Measurements from ENCODE around the gene ARHGAP6. TPM values are rescaled to one million over a fixed set of nuclear protein-coding genes. Genes with fewer than 3 reads are reported as not detected.
"Not testable (repeated sequence)": the region's sequence is repeated elsewhere in the genome, so short reads cannot be mapped to it uniquely, and the experiment has no call there.

Gene ARHGAP6
- total RNA-seq, 1 experiment from 2014 or later = 0.21 TPM

GRCh38 chrX:11374570-11374969 is 291.1 kb downstream of the ARHGAP6 start:
- DNase-seq (ENCODE audit: low read depth, low spot score) = no peak

GRCh38 chrX:11371106-11371505 is 294.6 kb downstream of the ARHGAP6 start:
- no peak for DNase-seq (ENCODE audit: low read depth, low spot score)
- in situ Hi-C loops (cut with HindIII; ENCODE audit: low pct_unique_long_range_greater_than_20kb, low sequenced_read_pairs) = no loop called here

More at GRCh38 chrX:11374570-11374969, 291.1 kb downstream of the ARHGAP6 start:
- in situ Hi-C loops (cut with HindIII; ENCODE audit: low pct_unique_long_range_greater_than_20kb, low sequenced_read_pairs) = no loop called here

- in situ Hi-C loops (cut with HindIII; ENCODE audit: low pct_unique_long_range_greater_than_20kb, low sequenced_read_pairs) = no loop called here
- no peak for DNase-seq (ENCODE audit: low read depth, low spot score)
These were observed 297.9 kb downstream of the ARHGAP6 start for GRCh38 chrX:11367609-11368430.

- DNase-seq (ENCODE audit: low read depth, low spot score) = no peak
- in situ Hi-C loops (cut with HindIII; ENCODE audit: low pct_unique_long_range_greater_than_20kb, low sequenced_read_pairs) = no loop called here
These were observed 298.6 kb downstream of the ARHGAP6 start for GRCh38 chrX:11366998-11367595.

GRCh38 chrX:11365426-11365825 is 300.3 kb downstream of the ARHGAP6 start:
- in situ Hi-C loops (cut with HindIII; ENCODE audit: low pct_unique_long_range_greater_than_20kb, low sequenced_read_pairs) = no loop called here

GRCh38 chrX:11364835-11365234 is 300.9 kb downstream of the ARHGAP6 start:
- no peak for DNase-seq (ENCODE audit: low read depth, low spot score)
- in situ Hi-C loops (cut with HindIII; ENCODE audit: low pct_unique_long_range_greater_than_20kb, low sequenced_read_pairs) = no loop called here

More at GRCh38 chrX:11365426-11365825, 300.3 kb downstream of the ARHGAP6 start:
- DNase-seq (ENCODE audit: low read depth, low spot score) = no peak

- in situ Hi-C loops (cut with HindIII; ENCODE audit: low pct_unique_long_range_greater_than_20kb, low sequenced_read_pairs); DNase-seq (ENCODE audit: low read depth, low spot score): not testable (repeated sequence)
These were observed 301.9 kb downstream of the ARHGAP6 start for GRCh38 chrX:11363825-11364224.

- in situ Hi-C loops (cut with HindIII; ENCODE audit: low pct_unique_long_range_greater_than_20kb, low sequenced_read_pairs) = no loop called here
- no peak for DNase-seq (ENCODE audit: low read depth, low spot score)
These were observed 302.6 kb downstream of the ARHGAP6 start for GRCh38 chrX:11363069-11363594.

GRCh38 chrX:11361666-11362065 is 304.1 kb downstream of the ARHGAP6 start:
- in situ Hi-C loops (cut with HindIII; ENCODE audit: low pct_unique_long_range_greater_than_20kb, low sequenced_read_pairs); DNase-seq (ENCODE audit: low read depth, low spot score): not testable (repeated sequence)

- DNase-seq (ENCODE audit: low read depth, low spot score); in situ Hi-C loops (cut with HindIII; ENCODE audit: low pct_unique_long_range_greater_than_20kb, low sequenced_read_pairs): not testable (repeated sequence)
These were observed 309.8 kb downstream of the ARHGAP6 start for GRCh38 chrX:11355944-11356343.

- in situ Hi-C loops (cut with HindIII; ENCODE audit: low pct_unique_long_range_greater_than_20kb, low sequenced_read_pairs) = no loop called here
- DNase-seq (ENCODE audit: low read depth, low spot score) = no peak
These were observed 310.3 kb downstream of the ARHGAP6 start for GRCh38 chrX:11355259-11355909.

GRCh38 chrX:11352296-11352741 is 313.4 kb downstream of the ARHGAP6 start:
- DNase-seq (ENCODE audit: low read depth, low spot score) = no peak
- in situ Hi-C loops (cut with HindIII; ENCODE audit: low pct_unique_long_range_greater_than_20kb, low sequenced_read_pairs) = no loop called here

GRCh38 chrX:11351375-11352295 is 314.1 kb downstream of the ARHGAP6 start:
- in situ Hi-C loops (cut with HindIII; ENCODE audit: low pct_unique_long_range_greater_than_20kb, low sequenced_read_pairs) = no loop called here
- DNase-seq (ENCODE audit: low read depth, low spot score) = no peak

- DNase-seq (ENCODE audit: low read depth, low spot score) = no peak
- in situ Hi-C loops (cut with HindIII; ENCODE audit: low pct_unique_long_range_greater_than_20kb, low sequenced_read_pairs) = no loop called here
These were observed 315.9 kb downstream of the ARHGAP6 start for GRCh38 chrX:11349661-11350337.

- in situ Hi-C loops (cut with HindIII; ENCODE audit: low pct_unique_long_range_greater_than_20kb, low sequenced_read_pairs) = no loop called here
- DNase-seq (ENCODE audit: low read depth, low spot score) = no peak
These were observed 316.7 kb downstream of the ARHGAP6 start for GRCh38 chrX:11349020-11349419.

GRCh38 chrX:11347300-11347699 is 318.4 kb downstream of the ARHGAP6 start:
- no peak for DNase-seq (ENCODE audit: low read depth, low spot score)
- in situ Hi-C loops (cut with HindIII; ENCODE audit: low pct_unique_long_range_greater_than_20kb, low sequenced_read_pairs) = no loop called here
